GM12891 (cell line): ENCODE results near the gene LACTB.

Experiments
- POLR2A ChIP-seq: IDR thresholded peaks from 2 replicates; pipeline ENCODE4 v1.6.1; 2011; ENCODE audit warnings: low read depth, low read length, control low read depth
- POLR2AphosphoS5 ChIP-seq: IDR thresholded peaks from 2 replicates; pipeline ENCODE4 v1.6.1; 2011; ENCODE audit warnings: low read depth, low read length, control low read depth
- POU2F2 ChIP-seq: IDR thresholded peaks from 2 replicates; pipeline ENCODE4 v1.6.1; 2011; ENCODE audit warnings: low read depth, mild to moderate bottlenecking, control low read depth, low read length, moderate library complexity

DNA sequence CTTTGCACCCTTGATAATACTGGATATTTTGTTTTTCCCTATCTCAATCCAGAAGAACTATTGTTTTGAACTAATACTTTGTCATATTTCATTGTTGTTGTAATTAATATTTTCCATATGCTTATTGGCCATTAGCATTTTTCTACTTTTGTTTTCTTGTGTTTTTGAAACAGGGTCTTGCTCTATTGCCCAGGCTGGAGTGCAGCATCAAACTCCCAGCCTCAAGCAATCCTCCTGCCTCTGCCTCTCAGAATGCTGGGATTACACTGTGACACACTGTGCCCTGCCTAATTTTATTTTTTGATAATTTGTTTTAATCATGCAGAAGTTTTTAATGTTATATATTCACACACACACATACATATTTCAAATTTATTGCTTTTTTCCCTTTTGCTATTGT is 39.0 kb downstream of the LACTB start:
- TF ChIP-seq POLR2AphosphoS5, result no peak
- no peak for TF ChIP-seq POLR2A
- TF ChIP-seq POU2F2, result no peak
